ENCODE data around the gene CD151. TPM values are rescaled to one million over a fixed set of nuclear protein-coding genes. Genes with fewer than 3 reads are reported as not detected.

CD151 gene
- total RNA-seq, 2 experiments from 2014 or later: 28.0 to 28.6 TPM

- ChIA-PET POLR2A (interaction anchor here (1.3 kb wide), 1 partner anchor 19 kb away, joined by 3 read pairs; no protein-coding TSS in a partner anchor), CTCF (no interaction called here)
- no peak overlapping the region for H3K27ac Mint-ChIP-seq
Observed at GRCh38 chr11:801097-801780, 31.5 kb upstream of the CD151 start.

GRCh38 chr11:802018-802617 is 30.6 kb upstream of the CD151 start:
- H3K27me3 Mint-ChIP-seq: no peaks in the 10 kb centered on the region
- peaks cover 32% of the 10 kb centered on the region for H3K4me1 Mint-ChIP-seq
- ChIA-PET CTCF (no interaction called here), POLR2A (interaction anchor here (1.3 kb wide), 1 partner anchor 18 kb away, joined by 3 read pairs; no protein-coding TSS in a partner anchor)
- H3K9me3 Mint-ChIP-seq: no peaks in the 10 kb centered on the region
- H3K27ac Mint-ChIP-seq: no peak overlapping the region
- H3K36me3 Mint-ChIP-seq (ENCODE audit: low read depth): peaks cover 18% of the 10 kb centered on the region
- DNase-seq: no peak
- H3K4me3 Mint-ChIP-seq: no peak overlapping the region

More at GRCh38 chr11:801097-801780, 31.5 kb upstream of the CD151 start:
- DNase-seq: no peak
- peaks cover 18% of the 10 kb centered on the region for H3K36me3 Mint-ChIP-seq (ENCODE audit: low read depth)
- H3K27me3 Mint-ChIP-seq: no peaks in the 10 kb centered on the region
- H3K4me1 Mint-ChIP-seq: peaks cover 37% of the 10 kb centered on the region
- no peaks in the 10 kb centered on the region for H3K9me3 Mint-ChIP-seq
- no peak overlapping the region for H3K4me3 Mint-ChIP-seq

GRCh38 chr11:802693-803466 is 29.9 kb upstream of the CD151 start:
- Mint-ChIP-seq H3K27ac (no peak overlapping the region), H3K9me3 (no peaks in the 10 kb centered on the region), H3K4me3 (peak overlapping the region; percentile 82), H3K4me1 (peaks cover 32% of the 10 kb centered on the region), H3K27me3 (no peaks in the 10 kb centered on the region), H3K36me3 (ENCODE audit: low read depth) (peaks cover 18% of the 10 kb centered on the region)
- CTCF ChIA-PET: no interaction called here
- no peak for DNase-seq
- POLR2A ChIA-PET: interaction anchor here (2.3 kb wide), 1 partner anchor 25 kb away, joined by 12 read pairs; the partner anchor contains the start of gene GATD1

GRCh38 chr11:803467-803742 is 29.3 kb upstream of the CD151 start:
- H3K36me3 Mint-ChIP-seq (ENCODE audit: low read depth): peaks cover 18% of the 10 kb centered on the region
- CTCF ChIA-PET: no interaction called here
- H3K27ac Mint-ChIP-seq: no peak overlapping the region
- no peaks in the 10 kb centered on the region for H3K27me3 Mint-ChIP-seq
- POLR2A ChIA-PET: interaction anchor here (1.1 to 4.1 kb wide), 4 partner anchors 7 to 40 kb away, joined by 3 to 21 read pairs (median 16); partner anchors contain the start of genes GATD1, PNPLA2 and TSPAN4
- peaks cover 37% of the 10 kb centered on the region for H3K4me1 Mint-ChIP-seq
- DNase-seq: no peak
- H3K9me3 Mint-ChIP-seq: no peaks in the 10 kb centered on the region
- peak overlapping the region; percentile 82 for H3K4me3 Mint-ChIP-seq

GRCh38 chr11:803770-804598 is 28.8 kb upstream of the CD151 start:
- no peaks in the 10 kb centered on the region for H3K27me3 Mint-ChIP-seq
- POLR2A ChIA-PET: interaction anchor here (1.1 to 4.1 kb wide), 5 partner anchors 8 to 39 kb away, joined by 3 to 21 read pairs (median 12); partner anchors contain the start of genes GATD1, PNPLA2 and TSPAN4
- peaks cover 18% of the 10 kb centered on the region for H3K36me3 Mint-ChIP-seq (ENCODE audit: low read depth)
- no peaks in the 10 kb centered on the region for H3K9me3 Mint-ChIP-seq
- peaks cover 40% of the 10 kb centered on the region for H3K4me1 Mint-ChIP-seq
- CTCF ChIA-PET: no interaction called here
- no peak for DNase-seq
- H3K4me3 Mint-ChIP-seq: peak overlapping the region; percentile 82
- H3K27ac Mint-ChIP-seq: peak overlapping the region; percentile 78

- DNase-seq: no peak
- Mint-ChIP-seq H3K27me3 (no peaks in the 10 kb centered on the region), H3K4me3 (peak overlapping the region; percentile 82), H3K36me3 (ENCODE audit: low read depth) (peaks cover 18% of the 10 kb centered on the region), H3K27ac (peak overlapping the region; percentile 78), H3K4me1 (peaks cover 41% of the 10 kb centered on the region), H3K9me3 (no peaks in the 10 kb centered on the region)
- POLR2A ChIA-PET: interaction anchor here (1.1 to 4.1 kb wide), 5 partner anchors 8 to 38 kb away, joined by 3 to 21 read pairs (median 12); partner anchors contain the start of genes GATD1, PNPLA2 and TSPAN4
- CTCF ChIA-PET: no interaction called here
Observed at GRCh38 chr11:804599-804964, 28.2 kb upstream of the CD151 start.

GRCh38 chr11:808427-809286 is 24.1 kb upstream of the CD151 start:
- POLR2A ChIA-PET: interaction anchor here (0.8 to 2.3 kb wide), 20 partner anchors 10 to 302 kb away, joined by 3 to 62 read pairs (median 4); partner anchors contain the start of genes CD151, CEND1, CRACR2B and GATD1
- peak overlapping the region; percentile 92 for H3K4me3 Mint-ChIP-seq
- CTCF ChIA-PET: interaction anchor here (0.7 to 2.1 kb wide), 6 partner anchors 10 to 83 kb away, joined by 3 to 8 read pairs (median 3); partner anchors contain the start of genes CEND1 and PNPLA2
- H3K27ac Mint-ChIP-seq: peak overlapping the region; percentile 98
- peaks cover 30% of the 10 kb centered on the region for H3K36me3 Mint-ChIP-seq (ENCODE audit: low read depth)
- no peaks in the 10 kb centered on the region for H3K27me3 Mint-ChIP-seq
- H3K9me3 Mint-ChIP-seq: no peaks in the 10 kb centered on the region
- DNase-seq: peak; percentile 75
- peaks cover 54% of the 10 kb centered on the region for H3K4me1 Mint-ChIP-seq

GRCh38 chr11:809287-810039 is 23.3 kb upstream of the CD151 start, which contains the start of gene RPLP2:
Gene RPLP2 (plus strand): TSS chr11:809967. CDS start chr11:810235, 268 bp downstream.
- ChIA-PET POLR2A (interaction anchor here (0.6 to 2.3 kb wide), 21 partner anchors 10 to 572 kb away, joined by 3 to 62 read pairs (median 4); partner anchors contain the start of genes CD151, CEND1, CRACR2B and DEAF1), CTCF (interaction anchor here (0.9 to 2.1 kb wide), 5 partner anchors 10 to 83 kb away, joined by 3 to 8 read pairs (median 3); partner anchors contain the start of gene PNPLA2)
- H3K36me3 Mint-ChIP-seq (ENCODE audit: low read depth): peaks cover 30% of the 10 kb centered on the region
- no peaks in the 10 kb centered on the region for H3K27me3 Mint-ChIP-seq
- peaks cover 46% of the 10 kb centered on the region for H3K4me1 Mint-ChIP-seq
- DNase-seq: peak; percentile 98
- H3K4me3 Mint-ChIP-seq: peak within 1 kb of the TSS; percentile 92
- no peaks in the 10 kb centered on the region for H3K9me3 Mint-ChIP-seq
- peak within 1 kb of the TSS; percentile 98 for H3K27ac Mint-ChIP-seq

GRCh38 chr11:810040-810567 is 22.6 kb upstream of the CD151 start:
- Mint-ChIP-seq H3K36me3 (ENCODE audit: low read depth) (peaks cover 30% of the 10 kb centered on the region), H3K27ac (peak overlapping the region; percentile 98), H3K27me3 (no peaks in the 10 kb centered on the region), H3K9me3 (no peaks in the 10 kb centered on the region), H3K4me1 (peaks cover 45% of the 10 kb centered on the region), H3K4me3 (peak overlapping the region; percentile 92)
- no peak for DNase-seq
- CTCF ChIA-PET: interaction anchor here (1.2 to 2.1 kb wide), 2 partner anchors 10 to 32 kb away, joined by 3 to 8 read pairs; partner anchors contain the start of gene PNPLA2
- POLR2A ChIA-PET: interaction anchor here (0.6 to 2.3 kb wide), 19 partner anchors 9 to 573 kb away, joined by 3 to 62 read pairs (median 4); partner anchors contain the start of genes CD151, CEND1, CRACR2B and DEAF1

- peaks cover 38% of the 10 kb centered on the region for H3K4me1 Mint-ChIP-seq
- peak overlapping the region; percentile 92 for H3K4me3 Mint-ChIP-seq
- no peaks in the 10 kb centered on the region for H3K9me3 Mint-ChIP-seq
- peak overlapping the region; percentile 79 for H3K27ac Mint-ChIP-seq
- no peak for DNase-seq
- ChIA-PET CTCF (interaction anchor here (0.8 to 1.5 kb wide), 2 partner anchors 8 to 11 kb away, joined by 3 to 4 read pairs; partner anchors contain the start of gene PNPLA2), POLR2A (interaction anchor here (0.7 to 1.5 kb wide), 9 partner anchors 9 to 31 kb away, joined by 3 to 6 read pairs (median 4); partner anchors contain the start of genes CRACR2B, POLR2L and TSPAN4)
- no peaks in the 10 kb centered on the region for H3K27me3 Mint-ChIP-seq
- peaks cover 30% of the 10 kb centered on the region for H3K36me3 Mint-ChIP-seq (ENCODE audit: low read depth)
Observed at GRCh38 chr11:811446-812245, 21.1 kb upstream of the CD151 start.
